Smooth muscle cell (in vitro differentiated cells): Measurements from ENCODE around the gene EIF3A. TPM values are rescaled to one million over a fixed set of nuclear protein-coding genes. Genes with fewer than 3 reads are reported as not detected.

Experiments
- DNase-seq: peaks from one replicate; lab custom pipeline; 2025; ENCODE audit not compliant: unreplicated experiment; lab: John Stamatoyannopoulos, UW
- H2AFZ ChIP-seq: fragments of 200-600 bp; sonication (generic); 2 replicates; pipeline ENCODE4 v1.6.0; 2016; ENCODE audit warnings: antibody characterized with exemption, low read depth, mild to moderate bottlenecking
- H3F3A ChIP-seq: fragments of 200-600 bp; sonication (generic); 2 replicates; pipeline ENCODE4 v1.6.0; 2017; ENCODE audit warnings: antibody characterized with exemption, low read depth
- H3K27ac ChIP-seq: fragments of 200-600 bp; sonication (generic); 2 replicates; pipeline ENCODE4 v1.5.1; 2016; ENCODE audit warnings: low read depth, mild to moderate bottlenecking
- H3K27me3 ChIP-seq: fragments of 200-600 bp; sonication (generic); 2 replicates; pipeline ENCODE4 v1.6.1; 2016; ENCODE audit warnings: low read depth, mild to moderate bottlenecking
- H3K36me3 ChIP-seq: fragments of 200-600 bp; sonication (generic); 2 replicates; pipeline ENCODE4 v1.5.1; 2016; ENCODE audit warnings: low read depth
- H3K4me1 ChIP-seq: fragments of 200-600 bp; sonication (generic); 2 replicates; pipeline ENCODE4 v1.5.1; 2016; ENCODE audit warnings: low read depth
- H3K4me2 ChIP-seq: fragments of 200-600 bp; sonication (generic); 2 replicates; pipeline ENCODE4 v1.6.0; 2016; ENCODE audit warnings: mild to moderate bottlenecking
- H3K4me3 ChIP-seq: fragments of 200-600 bp; sonication (generic); 2 replicates; pipeline ENCODE4 v1.5.1; 2016; ENCODE audit warnings: mild to moderate bottlenecking
- H3K79me2 ChIP-seq: fragments of 200-600 bp; sonication (generic); 2 replicates; pipeline ENCODE4 v1.6.0; 2016; ENCODE audit warnings: low read depth, mild to moderate bottlenecking
- H3K9ac ChIP-seq: fragments of 200-600 bp; sonication (generic); 2 replicates; pipeline ENCODE4 v1.6.0; 2016; ENCODE audit warnings: low read depth
- H3K9me3 ChIP-seq: fragments of 200-600 bp; sonication (generic); replicated peaks from 2 replicates; pipeline ENCODE4 v1.5.1; 2016; ENCODE audit warnings: low read depth
- H4K20me1 ChIP-seq: fragments of 200-600 bp; sonication (generic); 2 replicates; pipeline ENCODE4 v1.6.0; 2016; ENCODE audit warnings: low read depth
- WGBS: methylation state at CpG from one replicate; pipeline ENCODE4 v1.1.7; 2016; ENCODE audit warnings: low lambda C conversion rate; 5-methylcytosine and 5-hydroxymethylcytosine counted together
- polyA plus RNA-seq: library from polyadenylated mRNA; unstranded; fragments of >200 nt; fragmentation: Nextera tagmentation; extraction: Ambion mirVana; gene quantifications from 2 replicates; pipeline ENCODE4 v1.2.1, GENCODE V29; 2016
- total RNA-seq: library from RNA; depleted of rRNA; stranded (reverse); fragments of >200 nt; gene quantifications from 2 replicates; pipeline ENCODE4 v1.2.3, GENCODE V29; 2014
- TF ChIP-seq, protein P1 (sequence below): fragments of 200-600 bp; sonication (generic); IDR thresholded peaks from 2 replicates; pipeline ENCODE4 v1.5.1; 2017; ENCODE audit warnings: borderline replicate concordance, mild to moderate bottlenecking, antibody characterized with exemption; ENCODE audit not compliant: insufficient read depth, poor library complexity, severe bottlenecking

EIF3A gene
- total and polyA plus RNA-seq, 2 experiments from 2014 or later = 37.9 to 95.0 TPM

DNA sequence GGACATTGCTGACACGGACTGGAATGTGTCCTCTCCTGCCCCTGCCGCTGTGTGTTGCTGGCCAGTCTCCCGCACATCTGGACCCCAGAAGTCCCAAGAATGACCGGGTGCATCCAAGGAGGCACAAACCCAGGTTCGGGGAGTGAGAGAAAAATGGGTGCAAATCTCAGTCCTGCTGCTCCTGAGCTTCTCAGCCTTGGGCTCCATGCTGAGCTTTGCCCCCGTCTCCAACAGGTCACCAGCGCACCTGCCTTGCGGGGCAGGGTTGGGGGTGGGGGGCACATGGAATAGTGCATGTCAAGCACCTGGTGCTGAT, 57.1 kb downstream of the EIF3A start:
- Histone ChIP-seq H3K79me2 (no peaks in the 10 kb centered on the region), H3K4me2 (peak overlapping the region; percentile 26)
- DNase-seq = no peak

DNA sequence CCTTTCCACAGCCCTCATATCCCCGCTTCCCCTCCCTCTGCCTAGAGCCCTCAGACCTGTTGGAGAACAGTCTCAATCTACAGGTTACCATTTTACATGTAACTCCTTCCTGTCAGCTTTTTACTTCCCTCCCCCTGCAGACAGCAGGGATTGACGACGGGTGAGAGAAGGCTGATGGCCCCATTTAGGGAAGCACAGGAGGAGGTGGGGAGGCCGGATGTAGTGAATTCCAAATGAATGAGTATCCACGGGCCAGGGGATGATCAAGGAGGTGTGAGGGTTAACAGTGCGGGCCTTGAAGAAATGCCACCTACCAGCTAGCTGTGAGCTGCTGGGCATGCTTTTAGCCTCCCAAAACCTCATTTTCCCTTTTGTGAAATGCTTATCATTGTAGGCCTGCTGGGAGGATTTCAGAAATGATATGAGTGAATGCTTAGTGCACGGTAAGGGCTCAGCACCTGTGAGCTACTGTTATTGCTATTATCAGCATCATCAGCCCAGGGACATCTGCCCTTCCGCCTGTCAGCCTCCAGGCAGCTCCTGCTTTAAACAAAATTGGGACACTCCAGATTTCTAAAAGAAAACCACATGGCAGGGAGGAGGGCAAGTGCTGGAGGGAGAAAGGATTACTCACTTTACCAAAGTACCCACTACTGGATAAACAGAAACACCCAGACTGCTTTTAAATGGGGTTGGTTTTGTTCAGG, 57.6 kb downstream of the EIF3A start:
- Histone ChIP-seq H2AFZ (no peak overlapping the region), H3K9me3 (no peaks in the 10 kb centered on the region), H3K4me1 (peaks cover 13% of the 10 kb centered on the region), H3K27ac (no peak overlapping the region), H3F3A (no peaks in the 10 kb centered on the region), H3K9ac (no peak overlapping the region), H3K4me3 (no peak overlapping the region), H3K36me3 (no peaks in the 10 kb centered on the region), H3K27me3 (no peaks in the 10 kb centered on the region), H4K20me1 (no peaks in the 10 kb centered on the region), H3K79me2 (no peaks in the 10 kb centered on the region), H3K4me2 (peak overlapping the region; percentile 26)
- DNase-seq = no peak
- TF ChIP-seq, protein P1, sequence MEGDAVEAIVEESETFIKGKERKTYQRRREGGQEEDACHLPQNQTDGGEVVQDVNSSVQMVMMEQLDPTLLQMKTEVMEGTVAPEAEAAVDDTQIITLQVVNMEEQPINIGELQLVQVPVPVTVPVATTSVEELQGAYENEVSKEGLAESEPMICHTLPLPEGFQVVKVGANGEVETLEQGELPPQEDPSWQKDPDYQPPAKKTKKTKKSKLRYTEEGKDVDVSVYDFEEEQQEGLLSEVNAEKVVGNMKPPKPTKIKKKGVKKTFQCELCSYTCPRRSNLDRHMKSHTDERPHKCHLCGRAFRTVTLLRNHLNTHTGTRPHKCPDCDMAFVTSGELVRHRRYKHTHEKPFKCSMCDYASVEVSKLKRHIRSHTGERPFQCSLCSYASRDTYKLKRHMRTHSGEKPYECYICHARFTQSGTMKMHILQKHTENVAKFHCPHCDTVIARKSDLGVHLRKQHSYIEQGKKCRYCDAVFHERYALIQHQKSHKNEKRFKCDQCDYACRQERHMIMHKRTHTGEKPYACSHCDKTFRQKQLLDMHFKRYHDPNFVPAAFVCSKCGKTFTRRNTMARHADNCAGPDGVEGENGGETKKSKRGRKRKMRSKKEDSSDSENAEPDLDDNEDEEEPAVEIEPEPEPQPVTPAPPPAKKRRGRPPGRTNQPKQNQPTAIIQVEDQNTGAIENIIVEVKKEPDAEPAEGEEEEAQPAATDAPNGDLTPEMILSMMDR = no peak
- 14% methylated on average over 8 of the region's 8 CpGs for WGBS

More for the DNA sequence above, 57.1 kb downstream of the EIF3A start:
- H3K36me3 ChIP-seq = no peaks in the 10 kb centered on the region
- no peak overlapping the region for H3K4me3 ChIP-seq
- no peaks in the 10 kb centered on the region for H3K9me3 ChIP-seq
- TF ChIP-seq, protein P1 = no peak
- H4K20me1 ChIP-seq = no peaks in the 10 kb centered on the region
- H3F3A ChIP-seq = no peaks in the 10 kb centered on the region
- 54% methylated on average over 8 of the region's 8 CpGs for WGBS
- H3K4me1 ChIP-seq = peaks cover 13% of the 10 kb centered on the region
- no peak overlapping the region for H3K9ac ChIP-seq
- no peaks in the 10 kb centered on the region for H3K27me3 ChIP-seq
- no peak overlapping the region for H2AFZ ChIP-seq
- no peak overlapping the region for H3K27ac ChIP-seq

DNA sequence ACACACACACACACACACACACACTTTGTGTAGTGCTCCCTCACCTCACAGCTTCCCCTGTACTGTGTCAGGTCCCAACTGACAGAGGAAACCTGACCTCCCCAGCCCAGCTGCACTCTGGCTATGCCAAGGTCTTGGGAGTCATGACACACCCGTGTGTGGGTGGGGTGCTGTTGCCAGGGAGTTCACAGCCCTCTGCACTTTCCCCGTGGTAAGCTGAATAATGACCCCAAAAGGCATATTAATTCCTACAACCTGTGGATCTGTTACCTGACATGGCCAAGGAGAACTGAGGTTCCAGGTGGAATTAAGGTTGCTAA, 60.0 kb downstream of the EIF3A start:
- Histone ChIP-seq H2AFZ (no peak overlapping the region), H3K79me2 (no peaks in the 10 kb centered on the region), H3K9ac (no peak overlapping the region), H3K9me3 (no peaks in the 10 kb centered on the region), H3K36me3 (no peaks in the 10 kb centered on the region), H4K20me1 (no peaks in the 10 kb centered on the region), H3K27ac (no peak overlapping the region), H3K4me2 (peak overlapping the region; percentile 61), H3K4me1 (peaks cover 13% of the 10 kb centered on the region), H3K4me3 (no peak overlapping the region), H3F3A (no peaks in the 10 kb centered on the region), H3K27me3 (no peaks in the 10 kb centered on the region)
- 45% methylated on average over 2 of the region's 2 CpGs for WGBS
- no peak for DNase-seq
- TF ChIP-seq, protein P1 = no peak

DNA sequence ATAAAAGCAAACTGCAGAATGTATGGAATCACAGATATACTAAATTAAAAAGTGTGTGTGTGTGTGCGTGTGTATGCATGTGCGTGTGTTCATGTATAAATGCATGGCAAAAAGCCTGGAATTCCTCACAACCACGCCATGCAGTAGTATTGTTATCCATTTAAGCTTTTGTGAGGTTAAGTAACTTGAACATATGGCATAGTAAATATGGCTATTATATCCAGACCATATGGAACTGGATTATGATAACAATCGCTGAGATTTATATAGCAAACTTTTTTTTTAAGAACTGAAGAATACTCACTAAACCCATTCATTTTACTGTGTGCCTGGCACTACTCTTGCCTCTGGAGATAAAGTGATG, 73.4 kb downstream of the EIF3A start:
- Histone ChIP-seq H2AFZ (no peak overlapping the region), H3K4me1 (no peaks in the 10 kb centered on the region), H3K9ac (no peak overlapping the region), H3K4me3 (no peak overlapping the region), H3F3A (no peaks in the 10 kb centered on the region), H3K4me2 (peak overlapping the region; percentile 63), H4K20me1 (peaks cover 5% of the 10 kb centered on the region), H3K27me3 (no peaks in the 10 kb centered on the region), H3K27ac (peak overlapping the region; percentile 37), H3K36me3 (no peaks in the 10 kb centered on the region), H3K79me2 (no peaks in the 10 kb centered on the region), H3K9me3 (no peaks in the 10 kb centered on the region)
- TF ChIP-seq, protein P1 = no peak
- WGBS = 43% methylated on average over 4 of the region's 4 CpGs
- DNase-seq = no peak
